ENCODE results near the gene CCDC33.

The CCDC33 gene

GRCh38 chr15:74228723-74229081, 7.4 kb upstream of the CCDC33 start:
- no peak for DNase-seq (ENCODE audit: extremely low read depth in 1 of 2, low read depth in 1 of 2)

- DNase-seq (ENCODE audit: extremely low read depth in 1 of 2, low read depth in 1 of 2), result no peak
Observed at GRCh38 chr15:74229686-74230085, 6.4 kb upstream of the CCDC33 start.

DNA sequence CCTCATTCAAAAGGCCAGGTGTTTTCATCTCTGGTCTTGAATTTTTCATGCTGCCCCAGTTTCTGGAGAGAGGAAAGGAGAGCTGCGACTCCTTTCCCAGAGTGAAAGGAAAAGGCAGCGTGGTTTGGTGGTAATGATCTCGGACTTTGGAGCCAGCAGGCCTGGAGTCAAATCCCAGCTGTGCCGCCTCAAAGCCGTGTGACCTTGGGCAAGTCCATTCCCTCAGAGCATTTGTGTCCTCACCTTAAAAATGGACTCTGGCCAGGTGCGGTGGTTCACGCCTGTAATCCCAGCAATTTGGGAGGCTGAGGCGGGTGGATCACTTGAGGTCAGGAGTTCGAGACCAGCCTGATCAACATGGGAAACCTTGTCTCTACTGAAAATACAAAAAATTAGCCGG, 4.7 kb upstream of the CCDC33 start:
- no peak for DNase-seq (ENCODE audit: extremely low read depth in 1 of 2, low read depth in 1 of 2)

- DNase-seq (ENCODE audit: extremely low read depth in 1 of 2, low read depth in 1 of 2), result no peak
Observed at GRCh38 chr15:74233373-74233772, 2.8 kb upstream of the CCDC33 start.

DNA sequence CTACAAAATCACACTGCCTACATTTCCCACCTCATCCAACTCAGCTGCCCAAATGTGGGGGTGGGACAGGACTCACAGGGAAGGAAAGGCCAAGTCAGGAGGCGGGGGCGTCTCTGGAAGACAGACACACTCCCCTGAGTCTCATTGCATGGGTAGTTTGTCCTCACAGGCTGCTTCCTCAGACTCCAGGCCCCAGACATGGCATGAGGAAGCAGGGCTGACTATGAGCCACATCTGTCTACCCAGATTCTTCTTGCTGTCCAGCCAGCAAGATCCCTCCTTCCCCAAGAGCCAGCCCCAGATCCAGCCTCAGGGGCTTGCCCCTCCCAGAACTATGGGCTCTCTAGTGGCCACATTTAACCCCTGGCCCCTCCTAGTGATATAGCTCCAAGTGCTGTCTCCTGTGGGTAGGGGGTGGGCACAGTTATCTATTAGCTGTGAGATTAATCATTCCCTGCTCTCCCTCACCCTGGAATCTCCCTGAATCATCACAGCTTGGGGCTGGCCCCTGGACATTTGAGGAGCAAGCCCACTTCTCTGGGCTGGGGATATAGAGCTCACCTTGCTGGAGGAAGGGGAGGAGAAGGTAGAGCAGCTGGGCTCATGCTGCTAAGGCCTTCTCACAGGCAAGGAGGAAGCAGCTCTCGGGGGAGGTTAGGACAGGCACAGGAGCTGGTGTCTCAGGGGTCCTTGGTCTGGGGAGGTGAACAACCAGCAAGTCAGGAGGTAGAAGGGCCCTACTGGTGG, 2.1 kb upstream of the CCDC33 start:
- DNase-seq (ENCODE audit: extremely low read depth in 1 of 2, low read depth in 1 of 2), result no peak

DNA sequence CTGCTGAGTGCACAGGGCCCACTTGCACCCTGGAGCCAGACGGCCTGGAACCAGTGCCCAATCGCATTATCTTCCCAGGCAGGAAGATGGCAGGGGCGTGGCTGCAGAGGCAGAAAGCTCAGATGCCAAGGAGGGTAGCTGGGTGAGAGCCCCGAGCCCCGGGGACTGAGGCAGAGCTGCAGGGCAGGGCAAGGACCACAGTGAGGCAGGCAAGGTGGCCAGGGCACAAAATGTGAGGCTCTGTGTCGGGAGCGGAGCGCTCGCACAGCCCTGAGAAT, 1.6 kb upstream of the CCDC33 start:
- no peak for DNase-seq (ENCODE audit: extremely low read depth in 1 of 2, low read depth in 1 of 2)

DNA sequence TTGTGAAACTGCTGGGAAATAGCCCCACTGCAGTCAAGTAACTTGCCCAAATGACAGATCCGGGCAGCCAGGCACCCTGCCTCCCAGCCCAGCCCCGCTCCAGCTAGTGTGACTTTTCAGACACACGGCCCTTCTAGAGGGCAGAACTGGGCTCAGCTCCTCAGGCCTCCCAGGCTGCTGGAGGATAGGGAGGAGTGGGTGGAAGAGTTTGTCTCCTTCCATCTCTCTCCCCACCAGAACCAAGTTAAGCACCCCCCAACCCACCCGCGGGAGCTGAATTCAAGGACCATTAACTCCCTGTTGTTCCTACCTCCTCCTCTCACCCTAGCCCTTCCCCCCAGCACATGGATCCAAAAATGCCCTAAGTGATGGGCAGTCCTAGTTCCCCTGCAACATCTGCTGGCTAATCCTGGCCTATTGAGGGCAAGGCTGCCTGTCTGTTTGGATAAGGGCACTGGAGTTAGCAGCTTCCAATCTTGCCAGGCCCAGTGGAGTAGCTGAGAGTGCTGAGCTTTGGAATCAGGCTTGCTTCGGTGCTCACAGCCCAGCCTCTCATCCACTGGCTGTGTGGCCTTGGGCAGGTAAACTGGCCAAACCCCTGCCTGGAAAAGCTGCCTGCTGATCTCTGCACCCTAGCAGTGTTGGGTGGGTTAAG, 3.1 kb downstream of the CCDC33 start:
- DNase-seq (ENCODE audit: extremely low read depth in 1 of 2, low read depth in 1 of 2), result no peak

DNA sequence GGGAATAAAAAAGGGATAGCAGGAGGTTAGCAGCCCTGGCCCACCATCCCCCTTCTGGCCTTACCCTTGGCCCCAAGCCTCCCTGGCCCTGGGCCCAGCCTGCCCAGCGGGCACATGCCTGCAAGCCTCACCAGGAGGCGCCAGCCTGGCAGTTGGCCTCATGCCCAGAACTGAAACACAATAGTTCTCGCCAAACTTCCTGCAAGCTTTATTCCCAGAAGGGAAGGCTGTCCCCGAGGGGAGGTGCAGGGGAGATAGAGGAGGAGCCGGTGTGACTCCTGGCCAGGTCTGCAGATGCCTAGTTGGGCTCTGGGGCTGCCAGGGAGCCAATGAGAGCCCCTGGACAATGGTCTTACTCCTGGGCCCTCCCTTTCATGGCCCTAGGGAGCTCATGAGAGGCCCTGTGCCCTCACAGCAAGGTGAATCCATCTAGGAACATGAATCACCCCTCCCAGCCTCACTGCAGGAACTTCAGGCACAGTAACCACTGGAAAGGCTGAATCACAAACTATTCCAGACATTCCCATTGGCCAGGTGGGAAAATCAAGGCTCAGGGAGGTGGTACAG, 4.0 kb downstream of the CCDC33 start:
- no peak for DNase-seq (ENCODE audit: extremely low read depth in 1 of 2, low read depth in 1 of 2)

DNA sequence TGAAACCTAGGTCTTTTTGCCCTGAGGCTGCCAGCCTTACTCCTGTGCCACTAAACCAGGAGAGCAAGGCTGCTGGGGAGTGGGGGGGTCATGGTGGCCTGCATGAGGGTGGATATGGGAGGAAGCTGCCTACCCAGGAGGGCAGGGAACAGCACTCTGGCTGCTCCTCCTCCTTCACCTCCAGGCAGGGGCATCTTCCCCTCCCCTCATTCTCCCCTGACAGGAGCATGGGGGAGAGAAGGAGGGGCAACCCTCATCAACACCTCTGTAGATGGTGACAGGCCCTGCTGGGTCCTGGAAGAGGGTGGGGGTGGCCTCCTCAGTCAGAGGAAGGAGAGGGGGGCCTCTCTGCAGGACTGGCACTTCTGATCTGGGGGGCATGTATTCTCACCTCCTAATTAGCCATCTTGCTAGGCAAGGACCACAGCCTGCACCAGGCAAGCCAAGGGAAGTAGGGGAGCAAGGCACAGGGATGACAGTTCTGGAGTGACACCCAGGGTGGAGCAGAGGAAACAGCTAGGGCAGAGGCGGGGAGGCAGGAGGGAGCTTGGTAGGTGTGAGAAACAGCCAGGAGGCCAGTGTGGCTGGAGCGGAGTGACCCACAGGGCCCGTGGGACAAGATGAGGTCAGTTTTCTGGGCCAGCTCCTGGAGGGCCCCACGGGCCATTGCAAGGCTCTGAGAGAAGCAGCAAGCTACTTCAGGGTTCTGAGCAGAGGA, 4.9 kb downstream of the CCDC33 start:
- no peak for DNase-seq (ENCODE audit: extremely low read depth in 1 of 2, low read depth in 1 of 2)

GRCh38 chr15:74242441-74243185, 6.5 kb downstream of the CCDC33 start:
- DNase-seq (ENCODE audit: extremely low read depth in 1 of 2, low read depth in 1 of 2), result no peak

- no peak for DNase-seq (ENCODE audit: extremely low read depth in 1 of 2, low read depth in 1 of 2)
Observed at GRCh38 chr15:74243431-74243830, 7.3 kb downstream of the CCDC33 start.

- DNase-seq (ENCODE audit: extremely low read depth in 1 of 2, low read depth in 1 of 2), result no peak
Observed at GRCh38 chr15:74244822-74245341, 8.8 kb downstream of the CCDC33 start.

- DNase-seq (ENCODE audit: extremely low read depth in 1 of 2, low read depth in 1 of 2), result no peak
Observed at GRCh38 chr15:74245342-74245931, 9.3 kb downstream of the CCDC33 start.

DNA sequence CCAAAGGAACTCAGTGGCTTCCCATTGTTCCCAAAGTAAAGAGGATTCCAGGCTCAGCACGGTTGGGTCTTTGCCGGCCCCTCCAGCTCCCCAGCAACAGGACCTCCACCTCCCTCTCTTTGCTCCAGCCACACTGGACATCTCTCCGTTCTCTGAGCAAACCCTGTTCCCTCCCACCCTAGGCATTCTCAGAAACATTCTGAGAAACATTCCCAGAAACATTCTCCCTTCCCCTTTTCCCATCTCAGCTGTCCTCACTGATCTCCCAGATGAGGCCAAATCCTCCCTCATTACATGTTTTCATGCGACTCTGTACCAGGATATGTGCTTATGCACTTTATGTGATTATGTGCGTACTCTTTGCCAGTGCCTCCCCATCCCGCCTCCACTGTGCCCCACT, 14.1 kb downstream of the CCDC33 start:
- DNase-seq (ENCODE audit: extremely low read depth in 1 of 2, low read depth in 1 of 2), result no peak

- DNase-seq (ENCODE audit: extremely low read depth in 1 of 2, low read depth in 1 of 2), result no peak
Observed at GRCh38 chr15:74251131-74251811, 15.1 kb downstream of the CCDC33 start.

GRCh38 chr15:74252291-74252690, 16.2 kb downstream of the CCDC33 start:
- no peak for DNase-seq (ENCODE audit: extremely low read depth in 1 of 2, low read depth in 1 of 2)

DNA sequence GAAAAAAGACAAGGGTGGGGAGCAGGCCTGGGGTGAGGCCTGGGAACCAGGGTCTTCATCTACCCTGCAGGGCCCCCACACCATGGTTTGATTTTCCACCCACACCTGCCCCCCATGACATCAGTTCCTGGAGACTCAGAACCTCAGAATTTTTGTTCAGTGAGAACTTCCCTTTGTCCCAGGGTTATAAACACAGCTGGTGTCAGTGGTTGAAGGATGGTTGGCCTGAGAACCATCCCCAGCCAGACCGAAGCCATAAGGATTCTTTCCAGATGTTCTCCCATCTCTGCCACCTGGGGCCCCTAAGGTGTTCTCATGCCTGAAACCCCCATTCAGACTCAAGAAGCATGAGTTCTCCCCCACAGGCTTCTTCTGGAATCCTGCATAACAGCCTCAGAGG, 16.6 kb downstream of the CCDC33 start:
- no peak for DNase-seq (ENCODE audit: extremely low read depth in 1 of 2, low read depth in 1 of 2)

- no peak for DNase-seq (ENCODE audit: extremely low read depth in 1 of 2, low read depth in 1 of 2)
Observed at GRCh38 chr15:74253211-74253921, 17.2 kb downstream of the CCDC33 start.

GRCh38 chr15:74257105-74257504, 21.0 kb downstream of the CCDC33 start:
- no peak for DNase-seq (ENCODE audit: extremely low read depth in 1 of 2, low read depth in 1 of 2)

DNA sequence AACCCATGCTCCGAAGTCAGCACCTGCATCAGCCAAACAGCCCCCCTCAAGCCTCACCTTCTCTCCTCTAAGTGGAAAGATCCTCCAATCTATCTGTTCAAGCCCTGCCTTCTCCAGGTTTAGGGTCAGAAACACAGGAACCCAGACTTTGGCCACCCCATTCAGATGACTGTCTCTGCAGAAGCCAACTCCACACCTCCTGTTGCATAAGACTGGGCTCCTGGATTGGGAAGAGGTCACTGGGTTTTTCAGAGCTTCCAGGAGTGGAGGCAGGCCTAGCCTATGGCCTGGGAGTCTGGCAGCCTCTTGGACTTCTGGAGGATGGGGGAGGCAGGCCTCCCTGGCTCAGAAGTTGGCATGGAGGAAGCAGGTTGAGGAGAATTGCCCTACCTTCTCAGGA, 21.5 kb downstream of the CCDC33 start:
- no peak for DNase-seq (ENCODE audit: extremely low read depth in 1 of 2, low read depth in 1 of 2)
